Subcutaneous adipose tissue (tissue), 4 donors: ENCODE results near the gene SELENOP. TPM values are rescaled to one million over a fixed set of nuclear protein-coding genes. Genes with fewer than 3 reads are reported as not detected.

Source experiments
- total RNA-seq, 4 donors: library from RNA; depleted of rRNA; stranded (reverse); fragments of >200 nt; gene quantifications; one replicate each; pipeline ENCODE4 v1.1.0, GENCODE V29; 2016
- TF ChIP-seq, protein P1 (sequence below): fragments of 450-650 bp; IDR thresholded peaks from one replicate; pipeline ENCODE4 v1.5.1; 2016; ENCODE audit warnings: low read depth, mild to moderate bottlenecking, control low read depth, antibody characterized with exemption, moderate library complexity

Gene SELENOP
- total RNA-seq, 4 donors from 2014 or later, result 602 to 1,986 (median 1,436) TPM

DNA sequence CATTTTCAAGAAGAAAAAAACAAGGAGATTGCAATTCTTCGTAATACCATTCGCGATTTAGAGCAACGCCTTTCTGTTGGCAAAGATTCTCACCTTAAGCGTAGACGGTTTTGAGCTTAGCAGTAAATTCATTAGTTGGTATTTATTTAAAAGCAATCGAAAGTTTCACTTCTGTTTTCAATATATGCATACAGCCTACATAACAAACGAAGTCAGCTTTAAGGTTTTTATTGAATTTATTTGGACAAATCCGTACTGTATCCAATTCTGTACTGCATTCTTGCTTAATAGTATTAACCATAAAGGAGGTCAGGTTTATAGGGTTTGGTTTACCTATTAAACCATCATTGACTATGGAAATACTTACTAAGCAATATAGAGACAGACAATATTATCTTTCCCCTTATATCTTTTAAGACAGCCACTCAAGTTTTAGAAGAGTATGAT is 12.0 kb downstream of the SELENOP start:
- TF ChIP-seq, protein P1, sequence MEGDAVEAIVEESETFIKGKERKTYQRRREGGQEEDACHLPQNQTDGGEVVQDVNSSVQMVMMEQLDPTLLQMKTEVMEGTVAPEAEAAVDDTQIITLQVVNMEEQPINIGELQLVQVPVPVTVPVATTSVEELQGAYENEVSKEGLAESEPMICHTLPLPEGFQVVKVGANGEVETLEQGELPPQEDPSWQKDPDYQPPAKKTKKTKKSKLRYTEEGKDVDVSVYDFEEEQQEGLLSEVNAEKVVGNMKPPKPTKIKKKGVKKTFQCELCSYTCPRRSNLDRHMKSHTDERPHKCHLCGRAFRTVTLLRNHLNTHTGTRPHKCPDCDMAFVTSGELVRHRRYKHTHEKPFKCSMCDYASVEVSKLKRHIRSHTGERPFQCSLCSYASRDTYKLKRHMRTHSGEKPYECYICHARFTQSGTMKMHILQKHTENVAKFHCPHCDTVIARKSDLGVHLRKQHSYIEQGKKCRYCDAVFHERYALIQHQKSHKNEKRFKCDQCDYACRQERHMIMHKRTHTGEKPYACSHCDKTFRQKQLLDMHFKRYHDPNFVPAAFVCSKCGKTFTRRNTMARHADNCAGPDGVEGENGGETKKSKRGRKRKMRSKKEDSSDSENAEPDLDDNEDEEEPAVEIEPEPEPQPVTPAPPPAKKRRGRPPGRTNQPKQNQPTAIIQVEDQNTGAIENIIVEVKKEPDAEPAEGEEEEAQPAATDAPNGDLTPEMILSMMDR, result no peak

DNA sequence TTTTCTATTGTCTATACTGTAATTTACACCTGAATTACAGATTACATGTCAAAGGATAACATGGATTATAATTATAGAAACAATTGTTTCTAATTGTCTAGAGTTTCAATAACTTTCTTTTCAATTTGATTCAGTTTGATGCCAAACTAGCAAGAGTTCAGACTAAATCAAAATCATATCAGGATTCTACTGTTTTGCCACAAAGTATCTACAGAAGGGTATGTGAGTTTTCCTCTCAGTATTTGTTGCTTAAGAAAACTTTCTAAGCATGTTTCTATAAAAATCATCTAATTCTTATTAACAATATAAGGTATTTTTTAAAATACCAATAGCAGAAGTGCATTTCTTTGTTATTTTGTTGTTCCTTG is 12.5 kb downstream of the SELENOP start:
- TF ChIP-seq, protein P1, result no peak

DNA sequence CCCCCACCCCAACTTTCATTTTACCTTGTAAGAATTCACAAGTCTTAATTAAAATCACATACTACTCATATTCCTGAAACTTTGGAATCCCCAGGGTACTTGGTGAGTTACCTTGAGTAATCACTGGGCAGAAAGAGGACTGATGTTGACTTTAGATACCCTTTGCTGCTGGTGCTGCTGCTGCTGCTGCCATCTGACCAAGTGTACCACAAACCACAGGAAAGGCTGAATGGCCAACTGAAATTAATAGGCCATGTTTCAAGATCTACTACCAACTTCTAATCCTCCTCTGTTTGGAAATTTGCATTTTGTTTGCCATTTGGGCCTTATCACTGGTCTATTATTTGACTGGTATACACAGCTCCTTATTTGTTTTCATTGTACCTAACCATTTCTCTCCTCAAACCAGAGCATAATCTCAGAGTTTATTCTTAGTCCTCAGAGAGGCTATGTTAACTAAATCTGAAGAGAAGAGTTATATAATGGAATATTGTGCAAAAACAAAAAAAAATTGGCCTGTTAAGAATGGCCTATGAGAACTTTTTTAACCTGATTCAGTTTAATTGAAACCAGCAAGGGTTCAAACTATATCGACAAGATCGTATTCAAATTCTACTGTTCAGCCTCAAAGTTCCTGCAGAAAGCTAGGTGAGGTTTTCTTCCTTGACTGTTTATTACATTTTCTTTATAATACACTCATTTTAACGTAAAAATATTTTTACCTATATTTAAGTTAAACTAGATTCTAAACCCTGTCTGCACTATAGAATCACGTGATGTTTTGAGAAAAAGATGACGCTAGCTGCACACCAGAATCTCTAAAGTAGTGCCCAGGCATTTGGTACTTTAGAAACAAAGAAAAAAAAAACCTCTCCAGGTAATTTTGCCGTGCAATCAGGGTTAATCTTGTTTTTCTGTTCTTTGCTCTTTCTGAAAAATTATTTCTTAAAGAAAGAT is 13.1 kb downstream of the SELENOP start:
- TF ChIP-seq, protein P1, result no peak

DNA sequence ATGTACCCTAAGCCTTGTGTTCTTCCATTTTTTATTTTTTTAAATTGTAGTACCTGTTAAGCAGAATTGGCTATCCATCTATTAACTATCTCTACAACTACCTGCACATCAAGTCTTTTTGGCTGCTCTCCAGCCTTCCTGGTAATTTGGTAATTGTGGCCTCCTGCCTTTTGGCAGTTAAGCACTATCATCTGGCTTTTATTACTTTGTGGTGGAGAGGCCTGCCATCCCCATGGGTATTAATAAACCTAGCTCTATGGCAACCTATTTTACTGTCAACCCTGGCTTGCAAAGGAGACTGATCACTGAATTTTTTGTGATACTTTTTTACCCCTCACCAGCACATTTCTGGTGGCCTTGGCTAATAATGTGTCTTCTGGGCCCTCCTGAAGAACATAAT is 20.5 kb downstream of the SELENOP start:
- TF ChIP-seq, protein P1, result no peak

DNA sequence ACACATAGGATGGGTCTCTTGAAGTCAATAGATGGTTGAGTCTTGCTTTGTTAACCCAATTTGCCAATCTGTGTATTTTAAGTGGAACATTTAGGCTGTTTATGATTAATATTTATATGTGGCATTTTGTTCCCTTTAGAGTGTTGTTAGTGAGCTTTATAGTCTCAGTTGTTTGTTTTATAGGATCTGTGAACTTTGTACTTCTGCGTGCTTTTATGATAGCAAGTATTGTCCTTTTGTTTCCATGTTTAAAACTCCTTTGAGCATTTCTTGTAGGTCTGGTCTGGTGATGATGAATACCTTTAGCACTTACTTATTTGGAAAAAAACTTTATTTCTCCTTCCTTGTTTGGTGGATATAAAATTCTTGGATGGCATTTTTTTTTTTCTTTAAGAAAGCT is 23.8 kb downstream of the SELENOP start:
- TF ChIP-seq, protein P1, result no peak

DNA sequence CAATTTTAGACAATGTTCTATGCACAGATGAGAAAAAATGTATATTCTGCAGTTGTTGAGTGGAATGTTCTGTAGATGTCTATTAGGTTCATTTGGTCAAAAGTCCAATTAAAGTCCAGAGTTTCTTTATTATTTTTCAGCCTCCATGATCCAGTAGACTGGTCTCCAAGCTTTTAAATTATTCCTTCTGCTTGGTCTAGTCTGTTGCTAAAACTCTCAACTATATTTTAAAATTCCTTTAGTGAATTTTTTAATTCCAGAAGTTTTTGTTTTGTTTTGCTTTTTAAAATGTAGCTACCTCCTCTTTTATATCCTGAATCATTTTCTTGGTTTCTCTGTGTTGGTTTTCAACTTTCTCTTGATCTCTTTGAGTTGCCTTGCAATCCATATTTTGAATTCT is 24.6 kb downstream of the SELENOP start:
- TF ChIP-seq, protein P1, result no peak

DNA sequence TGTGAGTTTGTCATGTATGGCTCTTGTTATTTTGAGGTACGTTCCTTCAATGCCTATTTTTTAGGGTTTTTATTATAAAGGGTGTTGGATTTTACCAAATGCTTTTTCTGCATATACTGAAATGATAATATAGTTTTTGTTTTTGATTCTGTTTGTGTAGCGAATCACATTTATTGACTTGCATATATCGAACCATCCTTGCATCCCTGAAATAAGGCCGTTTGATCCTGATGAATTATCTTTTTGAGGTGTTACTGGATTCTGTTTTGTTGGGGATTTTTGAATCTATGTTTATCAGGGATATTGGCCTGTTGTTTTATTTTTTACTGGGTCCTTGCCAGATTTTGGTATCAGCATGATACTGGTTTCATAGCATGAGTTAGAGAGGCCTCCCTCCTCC is 25.9 kb downstream of the SELENOP start:
- TF ChIP-seq, protein P1, result no peak
